ENCODE results near the gene FAM3B. TPM values are rescaled to one million over a fixed set of nuclear protein-coding genes. Genes with fewer than 3 reads are reported as not detected.

The FAM3B gene
- polyA plus RNA-seq, 1 donor from 2014 or later = not detected

DNA sequence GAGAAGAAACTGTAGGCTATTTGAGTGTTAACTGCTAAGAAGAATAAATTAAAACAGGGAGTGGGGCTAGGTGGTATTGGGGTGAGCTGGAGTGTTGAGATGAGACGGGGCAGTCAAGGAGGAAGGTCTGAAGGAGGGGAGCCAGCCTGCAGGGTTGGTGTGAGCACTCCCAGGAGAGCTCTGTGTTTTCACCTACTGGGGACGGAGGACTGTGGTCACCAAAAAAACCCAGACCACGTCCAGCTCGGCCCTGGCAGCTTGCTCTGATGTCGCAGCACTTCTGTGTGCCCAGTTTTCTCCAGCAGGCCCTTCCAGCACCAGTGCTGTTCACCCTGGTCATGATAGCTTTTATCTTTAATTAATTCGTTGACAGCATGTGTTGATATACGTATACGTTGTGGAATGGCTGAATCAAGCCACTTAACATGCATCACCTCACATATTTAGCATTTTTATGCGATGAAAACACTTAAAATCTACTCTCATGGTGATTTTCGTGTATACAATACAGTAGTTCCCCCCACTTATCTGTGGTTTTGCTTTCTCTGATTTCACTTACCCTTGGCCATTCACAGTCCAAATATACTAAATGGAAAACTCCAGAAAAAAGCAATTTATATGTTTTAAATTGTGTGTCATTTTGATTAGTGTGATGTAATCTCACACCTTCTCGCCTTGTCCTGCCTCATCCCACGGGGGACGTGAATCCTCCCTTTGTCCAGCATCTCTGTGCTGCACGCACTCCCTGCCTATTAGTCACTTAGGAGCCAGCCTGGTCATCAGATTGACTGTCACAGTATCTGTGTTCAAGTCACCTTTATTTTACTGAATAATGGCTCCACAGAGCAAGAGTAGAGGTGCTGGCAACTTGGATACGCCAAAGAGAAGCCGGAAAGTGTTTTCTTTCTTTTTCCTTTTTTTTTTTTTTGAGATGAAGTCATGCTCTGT is 12.3 kb downstream of the FAM3B start:
- Histone ChIP-seq H3K9me3 (ENCODE audit: low read length) (peaks cover 8% of the 10 kb centered on the region), H2AFZ (ENCODE audit: low read depth, low read length) (no peak overlapping the region), H3K79me2 (replicated peaks; ENCODE audit: insufficient read depth, low read length) (no peaks in the 10 kb centered on the region), H3K27ac (ENCODE audit: low read length) (no peak overlapping the region), H3K27me3 (ENCODE audit: insufficient read depth, low read depth, low read length) (no peaks in the 10 kb centered on the region), H3F3A (ENCODE audit: insufficient read depth, low read length, poor library complexity, severe bottlenecking) (no peaks in the 10 kb centered on the region), H3K9me2 (ENCODE audit: insufficient read depth, low read length) (no peaks in the 10 kb centered on the region), H3K9ac (ENCODE audit: low read length) (no peak overlapping the region), H3K4me3 (ENCODE audit: low read length) (no peak overlapping the region), H3K4me2 (ENCODE audit: low read length) (no peak overlapping the region), H4K20me1 (ENCODE audit: insufficient read depth) (no peaks in the 10 kb centered on the region), H3K36me3 (ENCODE audit: insufficient read depth, low read length) (no peaks in the 10 kb centered on the region)
- TF ChIP-seq EP300 (conservative IDR thresholded peaks at IDR 0.05; ENCODE audit: poor library complexity, severe bottlenecking) = no peak
- TF ChIP-seq TAF1 (IDR thresholded peaks at IDR 0.05; ENCODE audit: low read depth) = no peak
- no peak for TF ChIP-seq RAD21 (conservative IDR thresholded peaks at IDR 0.05)
- TF ChIP-seq, protein P1, sequence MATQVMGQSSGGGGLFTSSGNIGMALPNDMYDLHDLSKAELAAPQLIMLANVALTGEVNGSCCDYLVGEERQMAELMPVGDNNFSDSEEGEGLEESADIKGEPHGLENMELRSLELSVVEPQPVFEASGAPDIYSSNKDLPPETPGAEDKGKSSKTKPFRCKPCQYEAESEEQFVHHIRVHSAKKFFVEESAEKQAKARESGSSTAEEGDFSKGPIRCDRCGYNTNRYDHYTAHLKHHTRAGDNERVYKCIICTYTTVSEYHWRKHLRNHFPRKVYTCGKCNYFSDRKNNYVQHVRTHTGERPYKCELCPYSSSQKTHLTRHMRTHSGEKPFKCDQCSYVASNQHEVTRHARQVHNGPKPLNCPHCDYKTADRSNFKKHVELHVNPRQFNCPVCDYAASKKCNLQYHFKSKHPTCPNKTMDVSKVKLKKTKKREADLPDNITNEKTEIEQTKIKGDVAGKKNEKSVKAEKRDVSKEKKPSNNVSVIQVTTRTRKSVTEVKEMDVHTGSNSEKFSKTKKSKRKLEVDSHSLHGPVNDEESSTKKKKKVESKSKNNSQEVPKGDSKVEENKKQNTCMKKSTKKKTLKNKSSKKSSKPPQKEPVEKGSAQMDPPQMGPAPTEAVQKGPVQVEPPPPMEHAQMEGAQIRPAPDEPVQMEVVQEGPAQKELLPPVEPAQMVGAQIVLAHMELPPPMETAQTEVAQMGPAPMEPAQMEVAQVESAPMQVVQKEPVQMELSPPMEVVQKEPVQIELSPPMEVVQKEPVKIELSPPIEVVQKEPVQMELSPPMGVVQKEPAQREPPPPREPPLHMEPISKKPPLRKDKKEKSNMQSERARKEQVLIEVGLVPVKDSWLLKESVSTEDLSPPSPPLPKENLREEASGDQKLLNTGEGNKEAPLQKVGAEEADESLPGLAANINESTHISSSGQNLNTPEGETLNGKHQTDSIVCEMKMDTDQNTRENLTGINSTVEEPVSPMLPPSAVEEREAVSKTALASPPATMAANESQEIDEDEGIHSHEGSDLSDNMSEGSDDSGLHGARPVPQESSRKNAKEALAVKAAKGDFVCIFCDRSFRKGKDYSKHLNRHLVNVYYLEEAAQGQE (IDR thresholded peaks at IDR 0.05; ENCODE audit: borderline replicate concordance) = no peak
- TF ChIP-seq MXI1 (conservative IDR thresholded peaks at IDR 0.05; ENCODE audit: poor library complexity, severe bottlenecking) = no peak
- no peak for TF ChIP-seq SMC3 (conservative IDR thresholded peaks at IDR 0.05; ENCODE audit: poor library complexity)
- no peak for TF ChIP-seq POLR2AphosphoS5 (IDR thresholded peaks at IDR 0.05)
- TF ChIP-seq, protein P2, sequence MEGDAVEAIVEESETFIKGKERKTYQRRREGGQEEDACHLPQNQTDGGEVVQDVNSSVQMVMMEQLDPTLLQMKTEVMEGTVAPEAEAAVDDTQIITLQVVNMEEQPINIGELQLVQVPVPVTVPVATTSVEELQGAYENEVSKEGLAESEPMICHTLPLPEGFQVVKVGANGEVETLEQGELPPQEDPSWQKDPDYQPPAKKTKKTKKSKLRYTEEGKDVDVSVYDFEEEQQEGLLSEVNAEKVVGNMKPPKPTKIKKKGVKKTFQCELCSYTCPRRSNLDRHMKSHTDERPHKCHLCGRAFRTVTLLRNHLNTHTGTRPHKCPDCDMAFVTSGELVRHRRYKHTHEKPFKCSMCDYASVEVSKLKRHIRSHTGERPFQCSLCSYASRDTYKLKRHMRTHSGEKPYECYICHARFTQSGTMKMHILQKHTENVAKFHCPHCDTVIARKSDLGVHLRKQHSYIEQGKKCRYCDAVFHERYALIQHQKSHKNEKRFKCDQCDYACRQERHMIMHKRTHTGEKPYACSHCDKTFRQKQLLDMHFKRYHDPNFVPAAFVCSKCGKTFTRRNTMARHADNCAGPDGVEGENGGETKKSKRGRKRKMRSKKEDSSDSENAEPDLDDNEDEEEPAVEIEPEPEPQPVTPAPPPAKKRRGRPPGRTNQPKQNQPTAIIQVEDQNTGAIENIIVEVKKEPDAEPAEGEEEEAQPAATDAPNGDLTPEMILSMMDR (IDR thresholded peaks at IDR 0.05; ENCODE audit: poor library complexity, severe bottlenecking) = no peak
- no peak for TF ChIP-seq EZH2 (IDR thresholded peaks at IDR 0.05; ENCODE audit: borderline replicate concordance, insufficient read depth, low read length, poor library complexity, severe bottlenecking)

DNA sequence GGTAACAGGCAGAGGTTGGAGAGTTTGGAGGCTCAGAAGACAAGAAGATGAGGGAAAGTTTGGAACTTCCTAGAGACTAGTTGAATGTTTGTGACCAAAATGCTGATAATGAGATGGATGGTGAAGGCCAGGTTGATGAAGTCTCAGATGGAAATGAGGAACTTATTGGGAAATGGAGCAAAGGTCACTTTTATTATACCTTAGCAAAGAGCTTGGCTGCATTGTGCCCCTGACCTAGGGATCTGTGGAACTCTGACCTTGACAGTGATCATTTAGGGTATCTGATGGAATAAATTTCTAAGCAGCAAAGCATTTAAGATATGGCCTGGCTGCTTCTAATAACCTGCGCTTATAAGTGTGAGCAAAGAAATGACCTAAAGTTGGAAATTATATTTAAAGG is 17.2 kb downstream of the FAM3B start:
- Histone ChIP-seq H3K27me3 (ENCODE audit: insufficient read depth, low read depth, low read length) (no peaks in the 10 kb centered on the region), H3K9me2 (ENCODE audit: insufficient read depth, low read length) (no peaks in the 10 kb centered on the region), H3K36me3 (ENCODE audit: insufficient read depth, low read length) (no peaks in the 10 kb centered on the region), H3F3A (ENCODE audit: insufficient read depth, low read length, poor library complexity, severe bottlenecking) (no peaks in the 10 kb centered on the region), H3K4me2 (ENCODE audit: low read length) (no peak overlapping the region), H3K4me3 (ENCODE audit: low read length) (no peak overlapping the region), H3K9ac (ENCODE audit: low read length) (no peak overlapping the region), H3K27ac (ENCODE audit: low read length) (no peak overlapping the region), H4K20me1 (ENCODE audit: insufficient read depth) (no peaks in the 10 kb centered on the region), H3K79me2 (replicated peaks; ENCODE audit: insufficient read depth, low read length) (no peaks in the 10 kb centered on the region), H3K9me3 (ENCODE audit: low read length) (peaks cover 8% of the 10 kb centered on the region), H2AFZ (ENCODE audit: low read depth, low read length) (no peak overlapping the region)
- TF ChIP-seq, protein P1 (IDR thresholded peaks at IDR 0.05; ENCODE audit: borderline replicate concordance) = no peak
- TF ChIP-seq SMC3 (conservative IDR thresholded peaks at IDR 0.05; ENCODE audit: poor library complexity) (no peak), RAD21 (conservative IDR thresholded peaks at IDR 0.05) (no peak), POLR2AphosphoS5 (IDR thresholded peaks at IDR 0.05) (no peak), TAF1 (IDR thresholded peaks at IDR 0.05; ENCODE audit: low read depth) (no peak), MXI1 (conservative IDR thresholded peaks at IDR 0.05; ENCODE audit: poor library complexity, severe bottlenecking) (no peak), EP300 (conservative IDR thresholded peaks at IDR 0.05; ENCODE audit: poor library complexity, severe bottlenecking) (no peak), EZH2 (IDR thresholded peaks at IDR 0.05; ENCODE audit: borderline replicate concordance, insufficient read depth, low read length, poor library complexity, severe bottlenecking) (no peak)
- TF ChIP-seq, protein P2 (IDR thresholded peaks at IDR 0.05; ENCODE audit: poor library complexity, severe bottlenecking) = no peak
